ENCODE data around the gene MUC5AC.
"Not testable (repeated sequence)": the region's sequence is repeated elsewhere in the genome, so short reads cannot be mapped to it uniquely, and the experiment has no call there.

- TF ChIP-seq, protein P1, sequence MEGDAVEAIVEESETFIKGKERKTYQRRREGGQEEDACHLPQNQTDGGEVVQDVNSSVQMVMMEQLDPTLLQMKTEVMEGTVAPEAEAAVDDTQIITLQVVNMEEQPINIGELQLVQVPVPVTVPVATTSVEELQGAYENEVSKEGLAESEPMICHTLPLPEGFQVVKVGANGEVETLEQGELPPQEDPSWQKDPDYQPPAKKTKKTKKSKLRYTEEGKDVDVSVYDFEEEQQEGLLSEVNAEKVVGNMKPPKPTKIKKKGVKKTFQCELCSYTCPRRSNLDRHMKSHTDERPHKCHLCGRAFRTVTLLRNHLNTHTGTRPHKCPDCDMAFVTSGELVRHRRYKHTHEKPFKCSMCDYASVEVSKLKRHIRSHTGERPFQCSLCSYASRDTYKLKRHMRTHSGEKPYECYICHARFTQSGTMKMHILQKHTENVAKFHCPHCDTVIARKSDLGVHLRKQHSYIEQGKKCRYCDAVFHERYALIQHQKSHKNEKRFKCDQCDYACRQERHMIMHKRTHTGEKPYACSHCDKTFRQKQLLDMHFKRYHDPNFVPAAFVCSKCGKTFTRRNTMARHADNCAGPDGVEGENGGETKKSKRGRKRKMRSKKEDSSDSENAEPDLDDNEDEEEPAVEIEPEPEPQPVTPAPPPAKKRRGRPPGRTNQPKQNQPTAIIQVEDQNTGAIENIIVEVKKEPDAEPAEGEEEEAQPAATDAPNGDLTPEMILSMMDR (optimal IDR thresholded peaks at IDR 0.05 in 1 of 3, IDR thresholded peaks at IDR 0.05 in 1 of 3, conservative IDR thresholded peaks at IDR 0.05 in 1 of 3; ENCODE audit: extremely low read depth in 1 of 3, insufficient read depth in 2 of 3, low read length in 3 of 3) = not testable (repeated sequence)
- TF ChIP-seq EZH2 (IDR thresholded peaks at IDR 0.05; ENCODE audit: low read length) = not testable (repeated sequence)
Measured at GRCh38 chr11:1173396-1173795, 15.6 kb downstream of the MUC5AC start.
